Right lung (tissue), 10 donors: Measurements from ENCODE around the gene C6orf136. TPM values are rescaled to one million over a fixed set of nuclear protein-coding genes. Genes with fewer than 3 reads are reported as not detected.
"Not testable (repeated sequence)": the region's sequence is repeated elsewhere in the genome, so short reads cannot be mapped to it uniquely, and the experiment has no call there.

Source experiments
- DNase-seq, 2 donors: peaks; one replicate each; pipeline ENCODE4 v3.0.0-alpha.2; 2013
- long read RNA-seq, 8 donors: transcript quantifications; one replicate each; lab custom pipeline, GENCODE V29; 2026
- polyA plus RNA-seq, 5 donors: library from polyadenylated mRNA; unstranded; fragments of 120-200 nt; gene quantifications; one replicate each; pipeline versions ENCODE4 v1.2.1 to v1.2.3, GENCODE V29; 2013; ENCODE audit warnings: inconsistent platforms in 1 of 5, low replicate concordance in 1 of 5; ENCODE audit not compliant: insufficient read length in 5 of 5, insufficient read depth in 1 of 5

Gene C6orf136
- 10 to 100 TPM in 4 of 5 donors, 1 to 10 TPM in 1; 9.7 to 16.1 (median 15.6) TPM for polyA plus RNA-seq
- long read RNA-seq, donor 1, partial matches to known transcripts = 0 of 5 reads
- long read RNA-seq, donor 1, other reads (novel, unspliced or antisense) = 0 of 5 reads
- long read RNA-seq, donor 2, partial matches to known transcripts = 0 of 2 reads
- long read RNA-seq, donor 2, other reads (novel, unspliced or antisense) = 0 of 2 reads
- long read RNA-seq, donor 3, partial matches to known transcripts = 0 of 3 reads
- long read RNA-seq, donor 3, other reads (novel, unspliced or antisense) = 0 of 3 reads
- long read RNA-seq, donor 4, partial matches to known transcripts = 6 of 8 reads
- long read RNA-seq, donor 4, other reads (novel, unspliced or antisense) = 0 of 8 reads
- long read RNA-seq, donor 5, partial matches to known transcripts = 0 of 5 reads
- long read RNA-seq, donor 5, other reads (novel, unspliced or antisense) = 0 of 5 reads
- long read RNA-seq, donor 6, partial matches to known transcripts = 0 of 7 reads
- long read RNA-seq, donor 6, other reads (novel, unspliced or antisense) = 0 of 7 reads
- long read RNA-seq, donor 7, partial matches to known transcripts = 20 of 29 reads
- long read RNA-seq, donor 7, other reads (novel, unspliced or antisense) = 8 of 29 reads
- long read RNA-seq, donor 8, partial matches to known transcripts = 13 of 16 reads
- long read RNA-seq, donor 8, other reads (novel, unspliced or antisense) = 0 of 16 reads

- peak; percentile 89 to 90 for DNase-seq
Observed at GRCh38 chr6:30646450-30647241, at the start of gene C6orf136. Gene C6orf136, plus strand, starts transcription at chr6:30647133. Its CDS starts 99 bp downstream, at chr6:30647232.

GRCh38 chr6:30597315-30598144, 49.4 kb upstream of the C6orf136 start:
- not testable (repeated sequence) for DNase-seq

- DNase-seq = no peak
Observed at GRCh38 chr6:30598912-30599624, 47.9 kb upstream of the C6orf136 start.

- no peak for DNase-seq
Observed at GRCh38 chr6:30599625-30600324, 47.2 kb upstream of the C6orf136 start.

- no peak for DNase-seq
Observed at GRCh38 chr6:30600451-30600961, 46.4 kb upstream of the C6orf136 start.

GRCh38 chr6:30601436-30601814, 45.5 kb upstream of the C6orf136 start:
- DNase-seq = no peak

GRCh38 chr6:30601815-30602641, 44.9 kb upstream of the C6orf136 start:
- no peak for DNase-seq

GRCh38 chr6:30603961-30604360, 43.0 kb upstream of the C6orf136 start:
- DNase-seq = no peak

- DNase-seq = no peak
Observed at GRCh38 chr6:30610065-30610464, 36.9 kb upstream of the C6orf136 start.

GRCh38 chr6:30611150-30611855, 35.6 kb upstream of the C6orf136 start:
- no peak for DNase-seq

GRCh38 chr6:30611856-30612194, 35.1 kb upstream of the C6orf136 start:
- DNase-seq = no peak

- no peak for DNase-seq
Observed at GRCh38 chr6:30612213-30612612, 34.7 kb upstream of the C6orf136 start.

GRCh38 chr6:30612687-30613248, 34.2 kb upstream of the C6orf136 start:
- DNase-seq = no peak

GRCh38 chr6:30613251-30614043, 33.5 kb upstream of the C6orf136 start:
- no peak for DNase-seq

GRCh38 chr6:30614044-30614842, 32.7 kb upstream of the C6orf136 start:
- DNase-seq = no peak

GRCh38 chr6:30614843-30615218, 32.1 kb upstream of the C6orf136 start:
- DNase-seq = peak; percentile 95 to 97
